GM06990 (cell line): ENCODE data around the gene PRPF18.

Experiments used
- DNase-seq: peaks from one replicate; pipeline ENCODE4 v3.0.0-alpha.2; 2011; ENCODE audit not compliant: insufficient read length; ENCODE audit errors: extremely low read depth
- H3K27me3 ChIP-seq: replicated peaks from 2 replicates; pipeline ENCODE4 v1.6.0; 2011; ENCODE audit warnings: low read length; ENCODE audit not compliant: control insufficient read depth, insufficient read depth
- H3K36me3 ChIP-seq: 2 replicates; pipeline ENCODE4 v1.5.1; 2011; ENCODE audit warnings: low read length; ENCODE audit not compliant: control insufficient read depth, insufficient read depth
- H3K4me3 ChIP-seq: replicated peaks from 2 replicates; pipeline ENCODE4 v1.5.1; 2011; ENCODE audit warnings: low read depth, mild to moderate bottlenecking, control low read depth, low read length
- CTCF ChIP-seq: IDR thresholded peaks from 2 replicates; pipeline ENCODE4 v1.5.1; 2011; ENCODE audit warnings: low read length, control low read depth, mild to moderate bottlenecking, inconsistent platforms; ENCODE audit not compliant: insufficient read depth, poor library complexity, severe bottlenecking

Gene PRPF18

GRCh38 chr10:13672548-13672947, 85.8 kb downstream of the PRPF18 start:
- no peak for DNase-seq
- Histone ChIP-seq H3K36me3 (peaks cover 22% of the 10 kb centered on the region), H3K4me3 (no peak overlapping the region), H3K27me3 (no peaks in the 10 kb centered on the region)
- TF ChIP-seq CTCF = no peak

GRCh38 chr10:13673156-13673555, 86.4 kb downstream of the PRPF18 start:
- Histone ChIP-seq H3K4me3 (no peak overlapping the region), H3K36me3 (peaks cover 19% of the 10 kb centered on the region), H3K27me3 (no peaks in the 10 kb centered on the region)
- no peak for TF ChIP-seq CTCF
- no peak for DNase-seq

- peaks cover 19% of the 10 kb centered on the region for H3K36me3 ChIP-seq
Measured at GRCh38 chr10:13674645-13675588, 88.2 kb downstream of the PRPF18 start.

GRCh38 chr10:13678101-13678843, 91.5 kb downstream of the PRPF18 start:
- DNase-seq = no peak
- TF ChIP-seq CTCF = no peak

More at GRCh38 chr10:13674645-13675588, 88.2 kb downstream of the PRPF18 start:
- DNase-seq = no peak
- no peak for TF ChIP-seq CTCF
- H3K4me3 ChIP-seq = no peak overlapping the region
- no peaks in the 10 kb centered on the region for H3K27me3 ChIP-seq

More at GRCh38 chr10:13678101-13678843, 91.5 kb downstream of the PRPF18 start:
- peaks cover 16% of the 10 kb centered on the region for H3K36me3 ChIP-seq
- H3K4me3 ChIP-seq = no peak overlapping the region
- H3K27me3 ChIP-seq = no peaks in the 10 kb centered on the region
